Prostate gland (tissue), 2 donors: ENCODE data around the gene JADE3. TPM values are rescaled to one million over a fixed set of nuclear protein-coding genes. Genes with fewer than 3 reads are reported as not detected.
"Not testable (repeated sequence)": the region's sequence is repeated elsewhere in the genome, so short reads cannot be mapped to it uniquely, and the experiment has no call there.

ENCODE experiments used
- DNase-seq: peaks from one replicate; pipeline ENCODE4 v3.0.0-alpha.2; 2019; ENCODE audit warnings: low spot score
- H3K27ac ChIP-seq, 2 donors: fragments of 200-600 bp; sonication (generic); 2 replicates each; pipeline ENCODE4 v1.5.1; 2017 to 2019
- H3K27me3 ChIP-seq: fragments of 200-600 bp; sonication (generic); replicated peaks from 2 replicates; pipeline ENCODE4 v1.5.1; 2019; ENCODE audit not compliant: insufficient read depth
- H3K36me3 ChIP-seq, 2 donors: fragments of 200-600 bp; sonication (generic); 1 replicate in 1 of 2; 2 replicates in 1 of 2; pipeline versions ENCODE4 v1.5.1 to v1.8.1; 2017 to 2019
- H3K4me1 ChIP-seq: fragments of 200-600 bp; sonication (generic); replicated peaks from 2 replicates; pipeline ENCODE4 v1.5.1; 2019
- H3K4me3 ChIP-seq, 2 donors: fragments of 200-600 bp; sonication (generic); 2 replicates each; pipeline ENCODE4 v1.5.1; 2017 to 2019
- H3K9me3 ChIP-seq: fragments of 200-600 bp; sonication (generic); 2 replicates; pipeline ENCODE4 v1.5.1; 2017
- CTCF ChIP-seq, 4 experiments: fragments of 200-600 bp in 2 of 4; fragments of 450-650 bp in 2 of 4; sonication (generic) in 2 of 4; IDR thresholded peaks; 1 replicate in 3 of 4; 2 replicates in 1 of 4; pipeline ENCODE4 v1.5.1; 2016 to 2019; ENCODE audit warnings: antibody characterized with exemption in 4 of 4, mild to moderate bottlenecking in 2 of 4, moderate library complexity in 2 of 4
- POLR2A ChIP-seq: fragments of 450-650 bp; IDR thresholded peaks from one replicate; pipeline ENCODE4 v1.6.1; 2016; ENCODE audit warnings: antibody characterized with exemption, mild to moderate bottlenecking
- POLR2AphosphoS5 ChIP-seq: sonication (generic); formaldehyde crosslinking; IDR thresholded peaks from one replicate; pipeline ENCODE4 v1.6.1; 2017; ENCODE audit warnings: antibody characterized with exemption
- WGBS: methylation state at CpG from one replicate; pipeline ENCODE4 v1.1.5; 2018; 5-methylcytosine and 5-hydroxymethylcytosine counted together
- intact Hi-C: fragments of 100-400 bp; cut with DNase I; formaldehyde crosslinking; loops from one replicate; pipeline ENCODE4 v1.14.2; 2022
- total RNA-seq, 2 donors: library from RNA; depleted of rRNA; stranded (reverse); fragments of >200 nt; gene quantifications; one replicate each; pipeline ENCODE4 v1.1.0, GENCODE V29; 2016

The JADE3 gene
- total RNA-seq, 2 donors from 2014 or later = 6.8 to 17.2 TPM

GRCh38 chrX:46941341-46941740 lies 29.1 kb downstream of the JADE3 start:
- H3K9me3 ChIP-seq = no peaks in the 10 kb centered on the region
- no peak overlapping the region for H3K27ac ChIP-seq
- DNase-seq = no peak
- no peak overlapping the region for H3K4me3 ChIP-seq
- intact Hi-C loops = no loop called here
- TF ChIP-seq CTCF (IDR thresholded peaks at IDR 0.05) (no peak), POLR2A (no peak), POLR2AphosphoS5 (no peak)
- no peaks in the 10 kb centered on the region for H3K36me3 ChIP-seq
- no peaks in the 10 kb centered on the region for H3K27me3 ChIP-seq
- no peaks in the 10 kb centered on the region for H3K4me1 ChIP-seq

GRCh38 chrX:46953137-46953527 lies 40.9 kb downstream of the JADE3 start:
- no peaks in the 10 kb centered on the region for H3K27me3 ChIP-seq
- H3K36me3 ChIP-seq = no peaks in the 10 kb centered on the region
- no peak for DNase-seq
- H3K27ac ChIP-seq = peak overlapping the region in 1 of 2 donors; percentile 14
- TF ChIP-seq CTCF (IDR thresholded peaks at IDR 0.05) (no peak), POLR2AphosphoS5 (peak; percentile 13)
- WGBS = 28% methylated on average over 5 of the region's 5 CpGs
- intact Hi-C loops = no loop called here
- H3K4me3 ChIP-seq = no peak overlapping the region
- H3K9me3 ChIP-seq = no peaks in the 10 kb centered on the region
- no peaks in the 10 kb centered on the region for H3K4me1 ChIP-seq

GRCh38 chrX:46953597-46953996 lies 41.4 kb downstream of the JADE3 start:
- no peaks in the 10 kb centered on the region for H3K36me3 ChIP-seq
- intact Hi-C loops = no loop called here
- H3K27me3 ChIP-seq = no peaks in the 10 kb centered on the region
- H3K9me3 ChIP-seq = no peaks in the 10 kb centered on the region
- DNase-seq = no peak
- H3K27ac ChIP-seq = peak overlapping the region in 1 of 2 donors; percentile 14
- H3K4me3 ChIP-seq = no peak overlapping the region
- H3K4me1 ChIP-seq = no peaks in the 10 kb centered on the region
- WGBS = 0% methylated on average over 2 of the region's 2 CpGs
- TF ChIP-seq CTCF (IDR thresholded peaks at IDR 0.05) = no peak
- TF ChIP-seq POLR2A = no peak
- TF ChIP-seq POLR2AphosphoS5 = no peak

GRCh38 chrX:46954716-46955115 lies 42.5 kb downstream of the JADE3 start:
- intact Hi-C loops = no loop called here
- no peak for TF ChIP-seq CTCF (IDR thresholded peaks at IDR 0.05)
- no peak for TF ChIP-seq POLR2A
- no peak for TF ChIP-seq POLR2AphosphoS5
- no peaks in the 10 kb centered on the region for H3K9me3 ChIP-seq
- 89% methylated on average over 1 of the region's 2 CpGs for WGBS
- H3K27ac ChIP-seq = no peak overlapping the region
- no peak overlapping the region for H3K4me3 ChIP-seq
- H3K27me3 ChIP-seq = no peaks in the 10 kb centered on the region
- no peaks in the 10 kb centered on the region for H3K4me1 ChIP-seq
- no peaks in the 10 kb centered on the region for H3K36me3 ChIP-seq
- DNase-seq = no peak

GRCh38 chrX:46956589-46956988 lies 44.4 kb downstream of the JADE3 start:
- 100% methylated on average over 4 of the region's 4 CpGs for WGBS
- DNase-seq, H3K9me3 ChIP-seq, H3K4me3 ChIP-seq, H3K27me3 ChIP-seq, intact Hi-C loops, H3K27ac ChIP-seq, H3K4me1 ChIP-seq, H3K36me3 ChIP-seq: not testable (repeated sequence)

- no peaks in the 10 kb centered on the region for H3K4me1 ChIP-seq
- no peak for DNase-seq
- WGBS = 76% methylated on average over 3 of the region's 3 CpGs
- H3K27ac ChIP-seq = no peak overlapping the region
- intact Hi-C loops = no loop called here
- no peak for TF ChIP-seq POLR2AphosphoS5
- no peak for TF ChIP-seq CTCF (IDR thresholded peaks at IDR 0.05)
- TF ChIP-seq POLR2A = no peak
- no peaks in the 10 kb centered on the region for H3K9me3 ChIP-seq
- H3K36me3 ChIP-seq = no peaks in the 10 kb centered on the region
- no peaks in the 10 kb centered on the region for H3K27me3 ChIP-seq
- no peak overlapping the region for H3K4me3 ChIP-seq
Observed at GRCh38 chrX:46957297-46957696, 45.1 kb downstream of the JADE3 start.
